GM23248 (cell line): ENCODE measurements around the gene ARTN.

ENCODE experiments used
- EZH2 ChIP-seq: fragments of 200-600 bp; sonication (generic); IDR thresholded peaks from 2 replicates; pipeline ENCODE4 v1.6.1; 2018; ENCODE audit warnings: antibody characterized with exemption, mild to moderate bottlenecking; ENCODE audit not compliant: insufficient read depth, poor library complexity, severe bottlenecking
- EZH2phosphoT487 ChIP-seq: fragments of 200-600 bp; sonication (generic); IDR thresholded peaks from 2 replicates; pipeline ENCODE4 v1.6.1; 2018; ENCODE audit warnings: antibody characterized with exemption, moderate library complexity, mild to moderate bottlenecking, low read depth; ENCODE audit not compliant: insufficient read depth

GRCh38 chr1:43971336-43971980 is 37.9 kb downstream of the ARTN start:
- TF ChIP-seq EZH2 = no peak
- no peak for TF ChIP-seq EZH2phosphoT487
